SK-N-SH treated with all-trans-retinoic acid at 6 μM for 48 hours (cell line): Measurements from ENCODE around the gene CMBL.

ENCODE experiments used
- ATAC-seq: fragments of 200-7000 bp; cut with Tn5 transposase; 3 replicates; pipeline ENCODE4 v1.9.1; 2020; ENCODE audit warnings: mild to moderate bottlenecking, moderate library complexity
- ARNTL ChIP-seq: fragments of 450-650 bp; formaldehyde crosslinking; IDR thresholded peaks from 2 replicates; pipeline ENCODE4 v1.5.0; 2020; ENCODE audit warnings: low read depth, mild to moderate bottlenecking, moderate library complexity, borderline replicate concordance
- BACH2 ChIP-seq: fragments of 250-450 bp; sonication (Bioruptor Pico); IDR thresholded peaks from 2 replicates; pipeline ENCODE4 v1.9.0; 2021; ENCODE audit warnings: mild to moderate bottlenecking, borderline replicate concordance
- CREB5 ChIP-seq: fragments of 250-450 bp; sonication (Bioruptor Pico); IDR thresholded peaks from 2 replicates; pipeline ENCODE4 v1.5.1; 2020; ENCODE audit warnings: low read depth, mild to moderate bottlenecking, moderate library complexity
- CSDC2 ChIP-seq: fragments of 250-450 bp; sonication (Bioruptor Pico); IDR thresholded peaks from 2 replicates; pipeline ENCODE4 v1.5.0; 2020; ENCODE audit warnings: mild to moderate bottlenecking, moderate library complexity
- ESRRG ChIP-seq: fragments of 250-450 bp; sonication (Bioruptor Pico); IDR thresholded peaks from 2 replicates; pipeline ENCODE4 v1.6.1; 2021; ENCODE audit warnings: mild to moderate bottlenecking
- GLIS3 ChIP-seq: fragments of 250-450 bp; sonication (Bioruptor Pico); IDR thresholded peaks from 2 replicates; pipeline ENCODE4 v1.5.0; 2020; ENCODE audit warnings: mild to moderate bottlenecking, moderate library complexity
- ISL1 ChIP-seq: fragments of 250-450 bp; sonication (Bioruptor Pico); IDR thresholded peaks from 2 replicates; pipeline ENCODE4 v2.1.2; 2022; ENCODE audit warnings: mild to moderate bottlenecking, moderate library complexity
- PATZ1 ChIP-seq: fragments of 250-450 bp; sonication (Bioruptor Pico); IDR thresholded peaks from 2 replicates; pipeline ENCODE4 v1.8.0; 2020; ENCODE audit warnings: mild to moderate bottlenecking, moderate library complexity, borderline replicate concordance
- PPARA ChIP-seq: fragments of 250-450 bp; sonication (Bioruptor Pico); IDR thresholded peaks from 2 replicates; pipeline ENCODE4 v1.5.0; 2020; ENCODE audit warnings: mild to moderate bottlenecking, borderline replicate concordance
- SNAI2 ChIP-seq: fragments of 250-450 bp; sonication (Bioruptor Pico); IDR thresholded peaks from 2 replicates; pipeline ENCODE4 v1.5.0; 2020; ENCODE audit warnings: mild to moderate bottlenecking, moderate library complexity
- TCF4 ChIP-seq: fragments of 250-450 bp; sonication (Bioruptor Pico); IDR thresholded peaks from 2 replicates; pipeline ENCODE4 v1.8.0; 2021; ENCODE audit warnings: mild to moderate bottlenecking, moderate library complexity, borderline replicate concordance
- TOX ChIP-seq: fragments of 250-450 bp; sonication (Bioruptor Pico); IDR thresholded peaks from 2 replicates; pipeline ENCODE4 v1.8.0; 2021; ENCODE audit warnings: mild to moderate bottlenecking, moderate library complexity, borderline replicate concordance
- ZFP3 ChIP-seq: fragments of 250-450 bp; sonication (Bioruptor Pico); IDR thresholded peaks from 2 replicates; pipeline ENCODE4 v1.5.0; 2020; ENCODE audit warnings: mild to moderate bottlenecking, moderate library complexity
- ZFP30 ChIP-seq: fragments of 450-650 bp; formaldehyde crosslinking; IDR thresholded peaks from 2 replicates; pipeline ENCODE4 v1.5.0; 2022; ENCODE audit warnings: mild to moderate bottlenecking, moderate library complexity
- ZNF565 ChIP-seq: fragments of 450-650 bp; formaldehyde crosslinking; conservative IDR thresholded peaks from 2 replicates; pipeline ENCODE4 v1.5.0; 2020; ENCODE audit warnings: low read depth, mild to moderate bottlenecking, moderate library complexity
- ZNF70 ChIP-seq: fragments of 450-650 bp; formaldehyde crosslinking; IDR thresholded peaks from 2 replicates; pipeline ENCODE4 v1.5.0; 2020; ENCODE audit warnings: mild to moderate bottlenecking, moderate library complexity
- ZNF8 ChIP-seq: fragments of 450-650 bp; formaldehyde crosslinking; IDR thresholded peaks from 2 replicates; pipeline ENCODE4 v1.5.0; 2020; ENCODE audit warnings: mild to moderate bottlenecking, moderate library complexity
- TF ChIP-seq, protein P1 (sequence below): fragments of 250-450 bp; sonication (Bioruptor Pico); IDR thresholded peaks from 2 replicates; pipeline ENCODE4 v1.5.0; 2020; ENCODE audit warnings: mild to moderate bottlenecking, moderate library complexity
- TF ChIP-seq, protein P2 (sequence below): fragments of 250-450 bp; sonication (Bioruptor Pico); IDR thresholded peaks from 2 replicates; pipeline ENCODE4 v1.8.0; 2021; ENCODE audit warnings: low read depth, mild to moderate bottlenecking, moderate library complexity, borderline replicate concordance

Gene CMBL

GRCh38 chr5:10251405-10251804, 56.3 kb downstream of the CMBL start:
- ATAC-seq, result no peak
- no peak for TF ChIP-seq GLIS3 (CRISPR knock-in tag)
- no peak for TF ChIP-seq PPARA (CRISPR knock-in tag)
- no peak for TF ChIP-seq ISL1 (CRISPR knock-in tag)
- TF ChIP-seq CSDC2, result no peak
- TF ChIP-seq, protein P1, sequence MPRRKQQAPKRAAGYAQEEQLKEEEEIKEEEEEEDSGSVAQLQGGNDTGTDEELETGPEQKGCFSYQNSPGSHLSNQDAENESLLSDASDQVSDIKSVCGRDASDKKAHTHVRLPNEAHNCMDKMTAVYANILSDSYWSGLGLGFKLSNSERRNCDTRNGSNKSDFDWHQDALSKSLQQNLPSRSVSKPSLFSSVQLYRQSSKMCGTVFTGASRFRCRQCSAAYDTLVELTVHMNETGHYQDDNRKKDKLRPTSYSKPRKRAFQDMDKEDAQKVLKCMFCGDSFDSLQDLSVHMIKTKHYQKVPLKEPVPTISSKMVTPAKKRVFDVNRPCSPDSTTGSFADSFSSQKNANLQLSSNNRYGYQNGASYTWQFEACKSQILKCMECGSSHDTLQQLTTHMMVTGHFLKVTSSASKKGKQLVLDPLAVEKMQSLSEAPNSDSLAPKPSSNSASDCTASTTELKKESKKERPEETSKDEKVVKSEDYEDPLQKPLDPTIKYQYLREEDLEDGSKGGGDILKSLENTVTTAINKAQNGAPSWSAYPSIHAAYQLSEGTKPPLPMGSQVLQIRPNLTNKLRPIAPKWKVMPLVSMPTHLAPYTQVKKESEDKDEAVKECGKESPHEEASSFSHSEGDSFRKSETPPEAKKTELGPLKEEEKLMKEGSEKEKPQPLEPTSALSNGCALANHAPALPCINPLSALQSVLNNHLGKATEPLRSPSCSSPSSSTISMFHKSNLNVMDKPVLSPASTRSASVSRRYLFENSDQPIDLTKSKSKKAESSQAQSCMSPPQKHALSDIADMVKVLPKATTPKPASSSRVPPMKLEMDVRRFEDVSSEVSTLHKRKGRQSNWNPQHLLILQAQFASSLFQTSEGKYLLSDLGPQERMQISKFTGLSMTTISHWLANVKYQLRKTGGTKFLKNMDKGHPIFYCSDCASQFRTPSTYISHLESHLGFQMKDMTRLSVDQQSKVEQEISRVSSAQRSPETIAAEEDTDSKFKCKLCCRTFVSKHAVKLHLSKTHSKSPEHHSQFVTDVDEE (CRISPR knock-in tag), result no peak
- TF ChIP-seq BACH2 (CRISPR knock-in tag), result no peak
- no peak for TF ChIP-seq ZFP30 (CRISPR knock-in tag)
- TF ChIP-seq, protein P2, sequence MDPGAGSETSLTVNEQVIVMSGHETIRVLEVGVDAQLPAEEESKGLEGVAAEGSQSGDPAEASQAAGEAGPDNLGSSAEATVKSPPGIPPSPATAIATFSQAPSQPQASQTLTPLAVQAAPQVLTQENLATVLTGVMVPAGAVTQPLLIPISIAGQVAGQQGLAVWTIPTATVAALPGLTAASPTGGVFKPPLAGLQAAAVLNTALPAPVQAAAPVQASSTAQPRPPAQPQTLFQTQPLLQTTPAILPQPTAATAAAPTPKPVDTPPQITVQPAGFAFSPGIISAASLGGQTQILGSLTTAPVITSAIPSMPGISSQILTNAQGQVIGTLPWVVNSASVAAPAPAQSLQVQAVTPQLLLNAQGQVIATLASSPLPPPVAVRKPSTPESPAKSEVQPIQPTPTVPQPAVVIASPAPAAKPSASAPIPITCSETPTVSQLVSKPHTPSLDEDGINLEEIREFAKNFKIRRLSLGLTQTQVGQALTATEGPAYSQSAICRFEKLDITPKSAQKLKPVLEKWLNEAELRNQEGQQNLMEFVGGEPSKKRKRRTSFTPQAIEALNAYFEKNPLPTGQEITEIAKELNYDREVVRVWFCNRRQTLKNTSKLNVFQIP (CRISPR knock-in tag), result no peak
- no peak for TF ChIP-seq ESRRG (CRISPR knock-in tag)
- TF ChIP-seq SNAI2, result no peak
- TF ChIP-seq ARNTL (CRISPR knock-in tag), result no peak
- no peak for TF ChIP-seq PATZ1
- TF ChIP-seq ZNF565 (CRISPR knock-in tag), result no peak
- TF ChIP-seq ZNF8 (CRISPR knock-in tag), result no peak
- no peak for TF ChIP-seq TOX (CRISPR knock-in tag)
- no peak for TF ChIP-seq TCF4 (CRISPR knock-in tag)
- TF ChIP-seq CREB5, result no peak
- no peak for TF ChIP-seq ZNF70 (CRISPR knock-in tag)
- no peak for TF ChIP-seq ZFP3 (CRISPR knock-in tag)

GRCh38 chr5:10250806-10251276, 56.9 kb downstream of the CMBL start:
- peak; percentile 52 for ATAC-seq

GRCh38 chr5:10249948-10250805, 57.5 kb downstream of the CMBL start, which contains the start of gene CCT5:
TSS of gene CCT5 (plus strand) at chr5:10250280. CDS start at chr5:10250341, 61 bp downstream.
- TF ChIP-seq PATZ1 (no peak), TCF4 (CRISPR knock-in tag) (no peak), ZFP30 (CRISPR knock-in tag) (no peak), ZNF8 (CRISPR knock-in tag) (no peak), ESRRG (CRISPR knock-in tag) (no peak), BACH2 (CRISPR knock-in tag) (no peak), CREB5 (no peak)
- peak; percentile 83 for ATAC-seq

More at GRCh38 chr5:10250806-10251276, 56.9 kb downstream of the CMBL start:
- TF ChIP-seq GLIS3 (CRISPR knock-in tag), result no peak
